ENCODE measurements around the gene PRMT9.

- no peak for TF ChIP-seq CTCF (IDR thresholded peaks at IDR 0.05)
- TF ChIP-seq POLR2A (IDR thresholded peaks at IDR 0.05), result no peak
Measured at GRCh38 chr4:147591106-147591505, 92.9 kb downstream of the PRMT9 start.
